ENCODE results near the gene MED26. TPM values are rescaled to one million over a fixed set of nuclear protein-coding genes. Genes with fewer than 3 reads are reported as not detected.

MED26 gene
- total and polyA plus RNA-seq, 9 of the 15 experiments (the other 6 are each of a cell fraction or from before 2014, with no cell fraction given) = 0.71 to 15.1 (median 6.2) TPM

- TF ChIP-seq TEAD4 (IDR thresholded peaks at IDR 0.05; ENCODE audit: low read length) (no peak), TEAD4 (CRISPR knock-in tag; IDR thresholded peaks at IDR 0.05; ENCODE audit: borderline replicate concordance) (no peak), REST (IDR thresholded peaks at IDR 0.05; ENCODE audit: borderline replicate concordance) (no peak), REST (CRISPR knock-in tag; IDR thresholded peaks at IDR 0.05; ENCODE audit: low read depth) (0 out of 2 replicates have a peak, but pooled peaks have one; percentile 19), NR2F6 (CRISPR knock-in tag; IDR thresholded peaks at IDR 0.05) (no peak), TBL1XR1 (IDR thresholded peaks at IDR 0.05; ENCODE audit: low read length in 2 of 2) (no peak), ATF4 (CRISPR knock-in tag; IDR thresholded peaks at IDR 0.05) (no peak), ZC3H4 (CRISPR knock-in tag; IDR thresholded peaks at IDR 0.05; ENCODE audit: borderline replicate concordance) (peak; percentile 51; the same call in 1 of the 2 replicates), ZNF76 (CRISPR knock-in tag; IDR thresholded peaks at IDR 0.05; ENCODE audit: borderline replicate concordance) (no peak), RNF219 (CRISPR knock-in tag; IDR thresholded peaks at IDR 0.05) (no peak), ZNF79 (CRISPR knock-in tag; IDR thresholded peaks at IDR 0.05; ENCODE audit: low read depth) (no peak), ELF4 (CRISPR knock-in tag; IDR thresholded peaks at IDR 0.05) (no peak), IRF2 (CRISPR knock-in tag; IDR thresholded peaks at IDR 0.05) (peak; percentile 67; the same call in 1 of the 2 replicates), FOXP1 (CRISPR knock-in tag; IDR thresholded peaks at IDR 0.05) (no peak)
- TF ChIP-seq, protein P1, sequence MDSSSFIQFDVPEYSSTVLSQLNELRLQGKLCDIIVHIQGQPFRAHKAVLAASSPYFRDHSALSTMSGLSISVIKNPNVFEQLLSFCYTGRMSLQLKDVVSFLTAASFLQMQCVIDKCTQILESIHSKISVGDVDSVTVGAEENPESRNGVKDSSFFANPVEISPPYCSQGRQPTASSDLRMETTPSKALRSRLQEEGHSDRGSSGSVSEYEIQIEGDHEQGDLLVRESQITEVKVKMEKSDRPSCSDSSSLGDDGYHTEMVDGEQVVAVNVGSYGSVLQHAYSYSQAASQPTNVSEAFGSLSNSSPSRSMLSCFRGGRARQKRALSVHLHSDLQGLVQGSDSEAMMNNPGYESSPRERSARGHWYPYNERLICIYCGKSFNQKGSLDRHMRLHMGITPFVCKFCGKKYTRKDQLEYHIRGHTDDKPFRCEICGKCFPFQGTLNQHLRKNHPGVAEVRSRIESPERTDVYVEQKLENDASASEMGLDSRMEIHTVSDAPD (CRISPR knock-in tag; IDR thresholded peaks at IDR 0.05) = no peak
Measured at GRCh38 chr19:16571822-16572331, 56.1 kb downstream of the MED26 start (continued).

All from K562 (cell line).